ENCODE results near the gene HOXC6.

The HOXC6 gene

GRCh38 chr12:53986686-53987483, 41.4 kb upstream of the HOXC6 start:
- H3K27ac ChIP-seq, result peak overlapping the region; percentile 84
- no peak for TF ChIP-seq CTCF (IDR thresholded peaks at IDR 0.05)
- TF ChIP-seq ZFX (IDR thresholded peaks at IDR 0.05; ENCODE audit: borderline replicate concordance), result no peak

- peak overlapping the region; percentile 14; the same call in 1 of the 2 replicates for H3K27ac ChIP-seq
- no peak for TF ChIP-seq CTCF (IDR thresholded peaks at IDR 0.05)
- TF ChIP-seq ZFX (IDR thresholded peaks at IDR 0.05; ENCODE audit: borderline replicate concordance), result no peak
Measured at GRCh38 chr12:53987787-53988230, 40.4 kb upstream of the HOXC6 start.

GRCh38 chr12:53988541-53989226, 39.6 kb upstream of the HOXC6 start:
- H3K27ac ChIP-seq, result peak overlapping the region; percentile 14; the same call in 1 of the 2 replicates
- TF ChIP-seq CTCF (IDR thresholded peaks at IDR 0.05) (no peak), ZFX (IDR thresholded peaks at IDR 0.05; ENCODE audit: borderline replicate concordance) (no peak)

GRCh38 chr12:53989227-53990113, 38.8 kb upstream of the HOXC6 start:
- TF ChIP-seq ZFX (IDR thresholded peaks at IDR 0.05; ENCODE audit: borderline replicate concordance) (no peak), CTCF (IDR thresholded peaks at IDR 0.05) (peak; percentile 88)
- H3K27ac ChIP-seq, result 0 out of 2 replicates have a peak overlapping the region, but pooled peaks have one; percentile 14

- H3K27ac ChIP-seq, result no peak overlapping the region
- no peak for TF ChIP-seq CTCF (IDR thresholded peaks at IDR 0.05)
- no peak for TF ChIP-seq ZFX (IDR thresholded peaks at IDR 0.05; ENCODE audit: borderline replicate concordance)
Measured at GRCh38 chr12:53990311-53991076, 37.7 kb upstream of the HOXC6 start.

GRCh38 chr12:53991077-53991460, 37.2 kb upstream of the HOXC6 start:
- TF ChIP-seq ZFX (IDR thresholded peaks at IDR 0.05; ENCODE audit: borderline replicate concordance) (no peak), CTCF (IDR thresholded peaks at IDR 0.05) (no peak)
- no peak overlapping the region for H3K27ac ChIP-seq
